DMS114 treated with DMSO at 0.1 percent for 48 hours (cell line): ENCODE measurements around the gene NT5C1A.

Source experiments
- DNase-seq: peaks from one replicate; lab custom pipeline; 2025; ENCODE audit not compliant: unreplicated experiment; lab: John Stamatoyannopoulos, UW

Gene NT5C1A

GRCh38 chr1:39663559-39663958 lies 8.3 kb downstream of the NT5C1A start:
- DNase-seq = no peak

GRCh38 chr1:39662861-39663260 lies 9.0 kb downstream of the NT5C1A start:
- no peak for DNase-seq

- DNase-seq = no peak
These were observed 12.4 kb downstream of the NT5C1A start for GRCh38 chr1:39659538-39659937.

- no peak for DNase-seq
These were observed 12.8 kb downstream of the NT5C1A start for GRCh38 chr1:39659110-39659509.

GRCh38 chr1:39657923-39658485 lies 13.9 kb downstream of the NT5C1A start:
- DNase-seq = no peak

- no peak for DNase-seq
These were observed 14.5 kb downstream of the NT5C1A start for GRCh38 chr1:39657402-39657801.

- DNase-seq = no peak
These were observed 15.5 kb downstream of the NT5C1A start for GRCh38 chr1:39656391-39656790.

- no peak for DNase-seq
These were observed 16.2 kb downstream of the NT5C1A start for GRCh38 chr1:39655578-39656268.

GRCh38 chr1:39654291-39654690 lies 17.6 kb downstream of the NT5C1A start:
- no peak for DNase-seq

GRCh38 chr1:39653546-39654031 lies 18.3 kb downstream of the NT5C1A start:
- DNase-seq = peak; percentile 67

- no peak for DNase-seq
These were observed 19.4 kb downstream of the NT5C1A start for GRCh38 chr1:39652554-39652953.

GRCh38 chr1:39652105-39652504 lies 19.8 kb downstream of the NT5C1A start:
- DNase-seq = no peak

GRCh38 chr1:39650431-39650830 lies 21.5 kb downstream of the NT5C1A start:
- DNase-seq = no peak

- DNase-seq = no peak
These were observed 22.2 kb downstream of the NT5C1A start for GRCh38 chr1:39649636-39650185.

GRCh38 chr1:39648496-39648895 lies 23.4 kb downstream of the NT5C1A start:
- DNase-seq = no peak

- no peak for DNase-seq
These were observed 24.7 kb downstream of the NT5C1A start for GRCh38 chr1:39647247-39647646.

- no peak for DNase-seq
These were observed 25.4 kb downstream of the NT5C1A start for GRCh38 chr1:39646232-39647081.

- DNase-seq = no peak
These were observed 26.4 kb downstream of the NT5C1A start for GRCh38 chr1:39645411-39646043.

GRCh38 chr1:39643705-39644104 lies 28.2 kb downstream of the NT5C1A start:
- no peak for DNase-seq

- DNase-seq = no peak
These were observed 29.1 kb downstream of the NT5C1A start for GRCh38 chr1:39642796-39643195.

- no peak for DNase-seq
These were observed 31.0 kb downstream of the NT5C1A start for GRCh38 chr1:39640861-39641260.
